T-helper 22 cell (primary cell): ENCODE measurements around the gene ADRA2B.
A peak's percentile ranks its signal among the peaks of the same experiment; 100 is the strongest.
"Not testable (repeated sequence)": the region's sequence is repeated elsewhere in the genome, so short reads cannot be mapped to it uniquely, and the experiment has no call there.

Source experiments
- DNase-seq: peaks from one replicate; pipeline ENCODE4 v3.0.0-alpha.2; 2020; ENCODE audit warnings: low read depth

The ADRA2B gene

DNA sequence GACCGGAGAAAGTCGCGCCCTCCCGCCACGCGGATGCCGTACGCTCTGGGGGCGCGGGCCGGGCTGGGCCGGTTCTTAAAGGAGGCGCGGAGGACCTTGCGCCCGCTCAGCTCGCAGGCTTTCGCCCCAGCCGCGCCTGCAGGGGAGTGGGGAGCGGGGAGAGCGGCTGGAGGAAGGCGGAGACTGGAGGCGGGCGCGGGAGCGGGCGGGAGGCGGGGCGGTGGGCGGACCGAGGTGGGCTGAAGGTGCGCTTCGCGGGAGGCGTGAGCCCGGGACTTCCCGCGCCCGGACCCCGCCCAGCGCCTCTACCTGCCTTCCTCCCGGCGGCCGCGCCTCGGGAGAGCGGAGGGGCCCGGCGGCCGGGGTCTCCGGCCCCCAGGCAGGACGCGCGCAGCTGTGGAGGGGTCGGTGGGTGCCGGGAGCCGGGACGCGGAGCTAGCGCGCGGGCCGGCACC lies at the start of gene ADRA2B:
TSS of gene ADRA2B (minus strand) at position 148 of the 455 bp plus-strand sequence. CDS start 422 bp downstream, outside the sequence.
- peak; percentile 73 for DNase-seq

DNA sequence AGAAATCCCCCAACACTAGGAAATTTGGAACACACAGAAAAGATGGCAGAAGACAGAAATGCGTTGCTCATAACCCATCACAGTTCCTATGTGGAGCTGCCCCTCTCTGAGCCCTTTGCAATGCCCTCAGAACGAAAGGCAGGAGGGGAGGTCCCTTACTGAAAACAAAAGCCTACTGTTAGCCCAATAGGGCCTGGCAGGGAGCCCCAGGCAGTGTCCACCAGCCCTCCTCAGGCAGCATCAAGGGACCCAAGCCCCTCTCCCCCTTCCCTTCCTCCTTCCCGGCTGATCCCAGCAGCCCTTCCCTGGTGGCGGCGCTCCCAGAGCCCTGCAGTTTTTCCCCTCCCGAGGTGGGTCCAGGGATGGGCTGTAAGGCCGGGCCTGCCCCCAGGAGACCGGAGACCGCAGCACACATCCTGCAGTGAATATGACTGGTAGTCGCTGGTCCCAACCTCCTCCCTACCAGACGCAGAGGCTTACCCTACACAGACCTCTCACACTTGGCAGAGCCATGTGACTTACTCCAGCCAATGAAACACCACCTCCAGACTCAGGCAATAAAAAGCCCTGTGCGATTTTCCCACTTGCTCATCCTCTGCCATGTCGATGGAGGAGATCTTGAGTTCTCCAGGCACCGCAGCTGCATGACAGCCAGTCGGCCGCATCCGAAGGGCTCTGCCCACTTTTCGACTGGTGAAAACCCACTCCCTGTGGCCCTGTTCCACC lies 48.3 kb upstream of the ADRA2B start:
- DNase-seq = peak; percentile 34

DNA sequence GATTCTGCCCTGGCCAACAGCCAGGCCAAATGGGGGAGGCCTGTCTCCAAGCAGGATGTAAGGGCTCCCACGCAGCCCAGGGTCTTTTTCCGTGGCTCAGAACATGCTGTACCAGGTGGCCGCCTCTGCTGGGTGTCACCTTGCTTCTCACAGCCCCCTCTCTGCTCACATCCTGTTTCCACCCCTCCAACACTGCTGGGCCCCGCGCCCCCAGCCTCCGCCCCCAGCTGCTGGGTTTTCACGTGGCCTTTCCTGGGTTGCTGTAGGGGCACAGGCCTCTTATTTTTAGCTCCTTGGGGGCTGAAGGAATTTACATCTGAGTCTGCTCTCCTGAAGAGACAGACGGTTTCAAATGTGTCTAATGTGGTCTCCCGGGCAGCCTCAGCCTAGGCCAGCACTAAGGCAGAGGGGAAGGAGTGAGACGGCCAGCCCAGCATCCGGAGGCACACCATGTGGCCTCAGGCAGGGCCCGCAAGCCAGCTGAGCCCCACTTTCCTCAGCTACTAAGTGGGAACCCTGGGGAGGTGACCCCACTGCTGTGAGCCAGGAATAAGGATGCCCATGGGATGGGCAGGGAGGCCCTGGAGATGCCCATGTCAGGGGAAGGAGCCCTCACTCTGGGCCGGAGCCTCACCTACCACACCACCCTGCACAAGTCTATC lies 47.5 kb upstream of the ADRA2B start:
- DNase-seq = peak; percentile 29

DNA sequence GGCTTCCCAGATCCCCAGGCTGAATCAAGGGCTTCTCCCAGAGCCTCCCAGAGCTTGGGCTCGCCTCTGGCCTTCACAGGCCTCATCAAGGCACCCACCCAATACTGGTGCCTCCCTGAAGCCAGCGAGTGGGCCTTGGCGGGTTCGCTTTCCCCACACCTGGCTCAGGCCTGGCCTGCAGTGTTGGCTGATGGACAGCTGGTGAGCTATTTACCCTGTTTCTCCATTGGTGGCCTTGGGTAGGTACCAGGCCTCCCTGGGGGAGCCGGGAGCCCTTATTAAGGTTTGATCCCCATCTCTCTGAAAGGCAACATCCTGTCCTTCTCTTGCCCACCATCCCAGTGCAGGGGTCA lies 47.0 kb upstream of the ADRA2B start:
- DNase-seq = no peak

DNA sequence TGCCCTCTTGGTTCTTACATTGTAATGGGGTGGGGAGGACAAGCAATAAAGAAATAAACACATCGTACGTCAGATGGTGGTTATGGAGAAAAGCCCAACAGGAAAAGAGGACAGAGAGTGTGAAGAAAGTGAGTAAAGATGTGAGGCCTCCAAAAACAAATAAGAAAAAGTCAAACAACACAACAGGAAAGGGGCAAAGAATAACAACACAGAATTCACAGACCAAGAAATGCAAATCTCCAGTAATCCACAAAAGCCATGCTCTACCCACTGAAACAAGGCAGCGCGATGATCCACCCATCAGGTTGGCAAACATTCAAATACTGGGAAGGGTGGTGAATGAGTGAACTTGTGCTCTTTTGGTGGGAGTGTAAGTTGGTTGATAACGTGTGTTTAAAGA lies 45.5 kb upstream of the ADRA2B start:
- no peak for DNase-seq

DNA sequence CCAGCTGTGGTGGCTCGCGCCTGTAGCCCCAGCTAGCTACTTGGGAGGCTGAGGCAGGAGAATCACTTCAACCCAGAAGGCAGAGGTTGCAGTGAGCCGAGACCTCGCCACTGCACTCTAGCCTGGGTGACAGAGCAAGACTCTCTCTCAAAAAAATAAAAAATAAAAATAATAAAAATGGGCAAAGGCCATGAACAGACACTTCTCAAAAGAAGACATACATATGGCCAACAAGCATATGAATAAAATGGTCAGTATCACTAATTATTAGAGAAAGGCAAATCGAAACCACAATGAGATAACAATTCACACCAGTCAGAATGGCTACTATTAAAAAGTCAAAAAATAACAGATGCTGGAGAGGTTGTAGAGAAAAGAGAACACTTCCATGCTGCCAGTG lies 44.0 kb upstream of the ADRA2B start:
- DNase-seq = not testable (repeated sequence)

DNA sequence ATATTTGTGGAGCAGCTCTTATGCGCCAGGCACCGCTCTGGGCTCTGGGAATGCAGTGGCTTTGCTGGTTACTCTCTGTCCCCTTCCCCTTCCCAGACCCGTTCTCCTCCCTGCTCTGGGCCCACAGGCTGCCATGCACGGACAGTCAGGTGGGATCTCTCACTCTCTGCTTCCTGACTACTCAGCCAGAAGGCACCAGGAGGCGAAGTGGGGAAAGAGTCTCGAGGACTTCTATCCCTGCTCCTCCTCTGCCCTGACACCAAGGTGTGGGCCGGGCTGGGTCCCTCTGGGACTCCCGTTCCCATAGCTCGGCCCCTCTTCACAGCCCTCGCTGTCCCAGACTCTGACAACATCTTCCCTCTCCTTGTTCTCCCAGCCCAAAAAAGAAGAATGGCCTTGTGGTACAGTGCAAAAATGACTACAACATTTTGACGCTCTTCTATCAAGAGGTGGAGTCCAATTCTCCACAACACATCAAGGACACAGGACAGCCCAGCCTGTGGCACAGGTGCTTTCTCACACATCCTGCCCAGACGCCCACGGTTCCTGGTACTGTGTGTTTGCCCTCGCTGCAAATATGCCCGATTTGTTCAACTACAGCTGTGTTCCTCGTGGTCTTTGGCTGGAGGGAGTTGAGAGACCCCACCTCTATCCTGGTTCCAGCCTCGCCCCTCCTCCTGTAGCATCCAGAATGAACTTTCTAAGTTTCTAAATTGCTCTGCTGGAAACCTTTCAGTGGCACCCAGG lies 42.9 kb upstream of the ADRA2B start:
- no peak for DNase-seq

DNA sequence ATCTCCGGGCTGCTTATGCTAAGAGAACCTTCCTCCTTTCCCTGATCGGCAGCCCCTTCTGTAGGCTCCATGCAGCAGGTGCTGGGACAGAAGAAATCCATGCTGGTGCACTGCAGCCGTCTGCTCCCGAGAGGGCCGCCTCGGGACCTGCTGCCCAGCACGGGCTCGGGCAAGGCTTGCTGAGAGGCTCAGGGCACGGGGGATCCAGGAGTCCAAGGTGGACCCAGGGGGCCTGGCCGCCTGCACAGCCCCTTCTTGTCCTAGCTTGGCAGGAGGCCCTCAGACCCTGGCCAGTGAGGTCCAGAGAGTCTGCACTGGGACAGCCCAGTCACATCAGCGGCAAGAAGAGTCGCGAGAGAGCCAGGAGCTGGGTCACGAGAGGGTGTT lies 42.2 kb upstream of the ADRA2B start:
- no peak for DNase-seq

DNA sequence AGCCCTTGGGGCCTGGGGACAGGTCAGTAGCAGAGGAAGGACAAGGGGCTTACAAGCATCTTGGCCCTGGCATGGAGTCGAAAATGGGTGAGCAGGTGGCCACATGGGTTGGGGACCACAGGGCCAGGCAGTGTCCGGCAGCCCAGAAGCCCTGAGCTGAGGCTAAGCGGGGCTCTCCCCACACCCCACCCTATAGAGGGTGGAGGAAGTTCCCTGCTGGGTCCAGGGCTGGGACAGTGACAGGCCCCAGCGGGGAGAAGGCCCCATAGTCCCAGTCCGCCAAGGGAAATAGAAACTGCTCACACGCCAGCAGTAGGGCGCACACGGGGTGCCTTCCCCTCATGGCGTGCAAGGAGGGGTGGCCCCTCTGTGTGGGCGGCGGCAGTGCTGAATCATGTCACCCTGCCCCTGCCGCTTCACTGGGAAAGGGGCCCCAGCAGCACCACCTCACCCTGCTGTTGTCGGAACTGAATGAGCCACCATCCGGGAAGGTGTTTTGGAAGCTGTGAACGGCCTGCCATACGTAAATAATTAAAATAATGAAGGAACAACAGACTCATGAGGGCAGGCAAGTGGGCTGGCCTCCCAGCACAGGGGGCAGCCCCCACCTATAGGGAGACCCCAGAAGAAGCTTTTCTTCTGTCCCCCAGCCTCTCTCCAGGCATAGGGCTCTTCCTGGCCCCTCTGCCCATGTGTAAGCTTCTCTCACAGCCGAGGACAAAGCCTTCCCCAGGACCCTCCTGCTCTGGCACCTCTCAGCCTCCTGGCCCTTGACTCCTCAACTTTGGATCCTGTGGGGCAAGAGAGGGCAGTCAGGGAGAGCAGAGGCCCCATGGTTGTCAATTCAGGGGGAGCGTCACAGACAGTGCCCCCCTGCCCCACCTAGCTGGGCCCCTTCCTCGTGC lies 41.5 kb upstream of the ADRA2B start:
- peak; percentile 61 for DNase-seq

DNA sequence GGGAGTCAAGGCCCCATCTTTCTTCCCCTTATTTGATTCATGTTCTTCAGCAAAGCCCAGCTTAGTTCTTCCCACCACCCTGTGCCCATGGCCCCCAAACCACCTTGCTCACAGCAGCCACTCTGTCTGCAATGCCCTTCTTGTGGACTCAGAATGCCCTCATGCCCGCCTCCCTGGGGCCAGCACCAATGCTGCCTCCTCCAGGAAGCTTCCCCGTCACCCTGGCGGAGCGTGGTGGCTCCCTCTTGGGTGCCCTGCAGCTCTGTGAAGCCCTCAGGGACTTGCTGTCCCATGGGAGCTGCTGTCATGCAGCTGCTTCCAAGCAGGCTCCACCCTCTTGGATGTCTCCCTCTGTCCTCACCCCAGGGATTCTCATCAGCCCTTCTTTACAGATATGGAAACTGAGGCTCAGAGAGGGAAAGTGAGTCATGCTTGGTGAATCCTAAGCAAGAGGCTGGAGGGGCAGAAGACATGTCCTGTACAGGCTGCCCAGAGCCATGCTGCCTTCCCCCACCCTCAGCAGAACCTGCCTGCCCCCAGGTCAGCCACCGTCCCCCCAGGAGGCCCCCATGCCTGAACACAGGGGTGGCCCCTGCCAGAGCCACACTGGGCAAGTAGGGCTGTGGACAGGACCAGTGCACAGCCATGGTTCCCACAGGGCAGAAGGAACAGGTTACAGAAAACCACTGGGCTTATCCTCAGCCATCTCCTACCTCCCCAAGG lies 40.7 kb upstream of the ADRA2B start:
- DNase-seq = no peak

DNA sequence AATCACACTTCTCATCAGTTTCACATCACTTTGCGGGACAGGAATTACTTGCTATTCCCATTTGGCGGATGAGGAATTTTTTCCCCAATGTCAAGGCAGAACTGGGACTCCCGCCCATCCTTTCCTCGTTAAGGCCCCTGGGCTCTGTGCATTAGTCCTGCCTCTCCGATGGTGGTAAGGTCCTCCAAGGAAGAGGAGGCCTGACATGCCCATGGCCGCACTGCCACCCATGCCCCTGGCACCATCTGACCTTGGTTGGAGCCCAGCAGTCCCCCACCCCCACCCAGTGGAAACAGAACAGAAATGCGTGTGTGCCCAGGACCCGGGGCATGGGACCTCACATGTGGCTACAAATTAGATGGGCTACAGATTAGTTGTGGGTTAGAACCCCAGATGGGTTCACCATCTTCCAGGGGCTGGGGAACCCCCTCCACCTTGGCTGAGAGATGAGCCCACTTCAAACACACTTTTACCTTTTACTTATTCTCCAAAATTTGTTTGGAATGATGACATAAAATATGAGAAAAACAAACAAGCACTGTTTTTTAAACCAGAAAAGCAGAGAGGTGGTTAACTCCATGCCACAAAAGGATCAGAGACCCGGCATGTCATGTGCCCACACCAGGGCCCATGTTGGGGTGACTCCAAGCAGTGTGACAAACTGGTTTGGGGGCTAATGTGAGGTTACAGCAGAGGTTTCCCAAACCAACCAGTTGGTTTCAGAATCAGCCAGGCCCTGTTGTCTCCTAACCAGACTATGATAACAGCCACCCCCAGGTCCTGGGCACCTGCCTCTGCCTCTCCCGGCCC lies 39.8 kb upstream of the ADRA2B start:
- no peak for DNase-seq

DNA sequence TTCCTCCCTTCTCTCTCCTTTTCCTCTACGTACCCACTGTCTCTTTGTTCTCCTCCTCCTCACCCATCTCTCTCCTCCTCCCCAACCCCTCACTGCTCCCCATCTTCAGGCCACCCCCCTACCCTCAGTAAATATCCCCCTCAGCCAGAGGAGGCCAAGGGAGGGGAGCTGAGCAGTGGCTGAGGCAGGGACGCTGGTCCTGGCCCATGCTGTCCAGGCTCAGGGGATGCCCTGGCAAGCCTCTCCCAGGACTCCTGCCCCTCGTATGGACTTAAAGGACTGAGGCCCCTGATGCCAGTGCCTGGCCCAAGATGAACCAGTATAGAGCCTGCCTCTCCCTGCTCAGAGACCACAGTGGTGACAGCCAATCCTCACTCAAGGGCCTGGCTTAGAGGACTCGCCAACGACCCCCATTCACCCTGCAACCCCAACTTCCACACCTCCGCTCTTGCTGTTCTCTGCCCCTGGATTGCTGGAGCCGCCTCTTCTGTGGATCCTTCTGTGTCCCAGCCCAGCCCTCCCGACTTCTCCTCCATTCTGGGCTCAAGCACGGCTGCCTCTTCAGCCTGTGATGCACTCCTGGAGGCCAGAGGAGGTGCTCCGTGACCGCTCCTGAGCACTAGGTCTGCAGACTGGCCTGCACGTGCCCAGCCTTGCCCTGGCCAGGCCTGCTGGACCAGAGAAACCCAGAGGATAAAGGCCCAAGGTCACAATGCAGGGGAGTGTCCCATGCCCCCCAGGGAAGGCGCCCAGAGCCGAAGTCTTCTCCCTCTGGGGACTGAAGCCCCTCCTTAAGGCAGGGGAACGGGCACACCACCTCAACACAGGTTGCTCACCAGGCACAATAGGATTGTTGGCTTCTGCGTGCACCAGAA lies 38.4 kb upstream of the ADRA2B start:
- DNase-seq = no peak

DNA sequence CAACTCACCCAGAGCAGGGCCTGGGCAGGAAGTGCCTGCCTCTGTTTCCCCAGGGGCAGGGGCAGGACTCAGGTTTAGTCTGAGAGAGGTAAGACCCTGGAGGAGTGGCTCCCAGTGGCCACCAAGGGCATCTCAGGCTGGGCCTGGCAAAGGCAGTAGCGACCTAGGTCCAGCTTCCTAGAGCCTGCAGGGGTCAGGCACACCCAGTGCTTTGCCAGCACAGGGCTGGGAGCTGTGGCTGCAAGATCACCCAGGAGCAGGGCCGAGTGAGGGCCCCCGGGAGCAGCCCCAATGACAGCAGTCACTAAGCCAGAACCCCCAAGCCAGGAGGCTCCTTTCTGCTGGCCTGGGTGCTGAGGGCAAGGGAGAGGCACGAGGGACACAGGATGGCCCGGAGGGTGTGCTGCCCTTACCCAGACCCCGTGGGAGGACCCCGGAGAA lies 37.6 kb upstream of the ADRA2B start:
- no peak for DNase-seq

DNA sequence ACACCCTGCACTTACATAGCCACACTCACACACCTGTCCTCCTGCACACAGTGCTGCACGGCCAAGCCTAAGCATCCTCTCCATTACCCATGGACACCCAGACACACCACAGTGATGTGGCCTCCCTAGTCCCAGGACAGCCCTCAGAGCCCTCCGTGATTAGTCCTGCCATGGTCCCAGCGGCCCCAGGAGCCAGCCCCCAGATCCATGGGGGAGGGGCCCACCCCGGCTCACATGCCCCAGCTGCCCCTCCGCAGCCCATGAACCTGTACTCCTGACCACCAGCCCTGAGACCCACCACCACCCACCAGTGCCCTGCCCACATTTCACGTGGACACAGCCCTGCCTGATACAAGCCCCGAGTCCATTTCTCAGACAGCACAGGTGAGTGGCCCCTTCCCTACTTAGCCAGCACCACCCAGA lies 36.9 kb upstream of the ADRA2B start:
- no peak for DNase-seq

DNA sequence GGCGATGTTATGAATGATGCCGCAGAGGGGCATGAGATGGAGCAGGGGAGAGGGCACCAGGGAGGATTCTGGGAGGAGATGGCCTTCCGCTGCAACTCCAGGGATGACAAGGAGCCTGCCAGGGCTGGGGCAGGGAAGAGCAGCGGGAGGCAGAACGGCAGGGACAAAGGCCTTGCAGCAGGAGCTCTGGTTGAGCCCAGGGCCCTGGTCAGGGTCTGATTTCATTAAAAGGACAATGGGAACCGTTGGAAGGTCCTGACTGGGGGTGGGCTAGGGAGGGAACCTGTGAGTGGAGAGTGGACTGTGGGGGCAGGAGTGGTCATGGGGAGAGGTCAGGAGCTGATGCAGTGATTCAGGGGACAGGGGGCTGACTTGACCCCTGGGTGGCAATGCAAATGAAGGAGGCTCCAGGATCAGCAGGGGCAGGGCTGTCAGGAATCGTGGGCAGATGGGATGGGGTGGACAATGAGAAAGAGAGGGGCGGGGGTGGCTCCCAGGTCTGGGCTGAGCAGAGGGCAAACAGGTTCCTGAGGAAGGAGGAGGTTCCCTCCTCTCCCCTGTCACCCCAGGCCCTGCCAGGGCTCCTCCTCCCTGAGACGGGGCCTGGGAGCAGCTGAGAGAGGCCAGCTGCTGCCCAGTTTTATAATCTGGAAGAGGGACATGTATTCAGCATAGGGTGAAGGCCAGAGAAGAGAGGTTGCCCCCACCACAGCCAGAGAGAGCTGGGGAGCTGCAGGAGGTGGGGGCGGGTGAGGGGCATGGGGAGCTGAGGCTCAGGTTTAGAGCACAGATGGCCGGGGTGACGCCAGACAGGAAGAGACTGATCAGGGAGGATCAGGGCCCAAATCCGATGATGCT lies 36.2 kb upstream of the ADRA2B start:
- no peak for DNase-seq

DNA sequence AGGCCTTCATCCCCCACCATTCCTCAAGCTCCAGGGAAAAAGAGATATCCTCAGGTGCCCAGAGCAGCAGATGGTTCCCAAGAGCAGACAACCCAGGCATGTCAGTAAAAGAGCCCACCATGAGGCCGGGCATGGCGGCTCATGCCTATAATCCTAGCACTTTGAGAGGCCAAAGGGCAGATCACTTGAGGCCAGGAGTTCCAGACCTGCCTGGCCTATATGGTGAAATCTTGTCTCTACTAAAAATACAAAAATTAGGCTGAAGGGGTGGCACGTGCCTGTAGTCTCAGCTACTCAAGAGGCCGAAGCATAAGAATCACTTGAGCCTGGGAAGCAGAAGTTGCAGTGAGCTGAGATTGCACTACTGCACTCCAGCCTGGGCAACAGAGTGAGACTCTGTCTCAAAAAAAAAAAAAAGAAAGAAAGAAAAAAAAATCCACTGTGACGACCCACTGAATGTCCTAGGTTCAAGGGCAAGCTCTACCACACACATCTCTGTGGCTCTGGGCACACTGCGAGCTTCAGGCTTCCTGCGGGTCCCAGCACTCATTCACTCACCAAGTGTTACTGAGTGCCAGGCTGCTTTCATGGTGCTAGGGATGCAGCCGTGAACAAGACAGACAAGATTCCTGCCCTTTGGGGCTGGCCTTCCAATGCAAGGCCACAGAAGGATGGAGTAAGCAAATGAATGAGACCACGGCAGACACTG lies 35.4 kb upstream of the ADRA2B start:
- no peak for DNase-seq

DNA sequence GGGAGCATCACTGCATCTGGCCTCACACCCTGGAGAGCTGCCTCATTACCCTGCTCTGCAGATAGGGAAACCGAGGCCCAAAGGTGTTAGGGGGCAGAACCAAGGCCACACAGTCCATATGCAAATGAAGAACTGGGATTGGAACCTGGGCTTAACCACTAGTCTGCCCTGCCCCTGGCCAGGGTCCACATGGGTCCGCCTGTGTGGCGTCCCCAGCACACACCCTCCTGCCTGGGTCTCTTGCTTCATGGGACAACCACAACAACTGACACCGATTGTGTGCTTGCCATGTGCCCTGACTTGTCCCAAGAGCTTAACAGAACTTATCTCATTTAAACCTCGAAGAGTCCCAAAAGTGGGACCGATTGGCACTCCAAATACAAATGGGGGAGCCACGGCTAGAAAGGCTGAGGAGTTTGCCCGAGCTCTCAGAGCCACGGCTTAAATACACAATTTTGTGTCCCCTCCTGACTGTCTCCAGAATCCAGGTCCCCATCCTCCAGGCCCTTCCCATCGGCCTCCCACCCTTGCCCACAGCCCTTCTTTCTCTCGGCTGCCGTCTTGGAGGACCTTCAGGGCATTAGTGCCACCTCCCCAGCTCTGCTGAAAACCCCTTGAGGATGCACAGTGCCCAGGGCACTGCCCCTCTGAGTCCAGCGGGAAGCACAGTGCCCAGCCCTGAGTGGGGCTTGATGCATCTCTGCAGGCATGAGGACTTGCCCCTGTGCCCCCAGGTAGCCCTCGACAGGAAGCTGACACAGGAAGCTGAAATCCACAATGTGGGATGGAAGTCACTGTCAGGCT lies 34.6 kb upstream of the ADRA2B start:
- no peak for DNase-seq
